GM21576 (cell line): Measurements from ENCODE around the gene RBMX2.

Experiments used
- ATAC-seq: cut with Tn5 transposase; IDR thresholded peaks from one replicate; pipeline ENCODE4 v1.9.1; 2021; ENCODE audit warnings: mild to moderate bottlenecking, moderate library complexity; ENCODE audit not compliant: unreplicated experiment

The RBMX2 gene

GRCh38 chrX:130444641-130445336 lies 43.0 kb downstream of the RBMX2 start:
- ATAC-seq: no peak

- ATAC-seq: no peak
These were observed 45.2 kb downstream of the RBMX2 start for GRCh38 chrX:130446974-130447373.
